22Rv1 (cell line): Measurements from ENCODE around the gene POU2F2.

Source experiments
- CTCF ChIP-seq: fragments of 450-650 bp; IDR thresholded peaks from 2 replicates; pipeline ENCODE4 v1.5.1; 2017; ENCODE audit warnings: mild to moderate bottlenecking
- ZFX ChIP-seq: fragments of 450-650 bp; IDR thresholded peaks from 2 replicates; pipeline ENCODE4 v1.6.1; 2017; ENCODE audit warnings: antibody characterized with exemption, borderline replicate concordance

- TF ChIP-seq CTCF (no peak), ZFX (no peak)
Observed at GRCh38 chr19:42040031-42040430, 92.2 kb downstream of the POU2F2 start.
